Stimulated activated CD8-positive, alpha-beta memory T cell treated with anti-CD3 and anti-CD28 coated beads, Interleukin-4, amount 100 ng/mL, for 4 hours (primary cell): ENCODE data around the gene ITPR1.

Experiments
- DNase-seq, 2 donors: peaks; one replicate each; pipeline ENCODE4 v3.0.0-alpha.2; 2020; ENCODE audit warnings: low read depth in 2 of 2, low spot score in 1 of 2

ITPR1 gene

DNA sequence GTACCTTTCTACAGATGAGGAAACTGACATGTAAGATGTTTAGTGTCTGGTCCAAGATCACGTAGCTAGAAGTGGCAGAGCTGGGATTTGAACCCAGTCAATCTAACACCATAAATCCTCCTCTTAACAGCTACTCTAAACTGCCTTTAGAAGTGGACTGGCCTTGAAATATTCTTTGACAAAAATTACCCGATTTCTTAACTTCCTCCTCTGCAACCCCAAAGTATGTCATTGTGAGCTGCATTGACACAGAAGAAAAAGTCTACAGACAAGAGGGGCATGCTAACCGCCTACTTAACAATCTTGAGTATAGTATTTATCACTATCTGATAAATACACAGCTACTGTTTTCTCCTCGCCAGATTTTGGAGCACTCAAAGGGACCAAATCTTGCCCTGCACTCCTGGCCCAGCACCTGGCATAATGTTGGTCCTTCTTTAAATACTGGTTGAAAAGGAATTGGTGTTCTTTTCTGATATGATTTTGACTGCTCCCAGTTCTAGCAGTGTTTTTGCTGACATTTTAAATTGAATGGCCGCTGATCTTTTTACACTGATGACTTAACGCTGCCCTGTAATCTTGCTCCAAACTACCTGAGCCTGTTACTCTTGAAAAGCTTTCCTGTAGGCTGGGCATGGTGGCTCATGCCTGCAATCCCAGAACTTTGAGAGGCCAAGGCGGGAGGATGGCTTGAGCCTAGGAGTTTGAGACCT, 36.9 kb downstream of the ITPR1 start:
- DNase-seq: no peak

DNA sequence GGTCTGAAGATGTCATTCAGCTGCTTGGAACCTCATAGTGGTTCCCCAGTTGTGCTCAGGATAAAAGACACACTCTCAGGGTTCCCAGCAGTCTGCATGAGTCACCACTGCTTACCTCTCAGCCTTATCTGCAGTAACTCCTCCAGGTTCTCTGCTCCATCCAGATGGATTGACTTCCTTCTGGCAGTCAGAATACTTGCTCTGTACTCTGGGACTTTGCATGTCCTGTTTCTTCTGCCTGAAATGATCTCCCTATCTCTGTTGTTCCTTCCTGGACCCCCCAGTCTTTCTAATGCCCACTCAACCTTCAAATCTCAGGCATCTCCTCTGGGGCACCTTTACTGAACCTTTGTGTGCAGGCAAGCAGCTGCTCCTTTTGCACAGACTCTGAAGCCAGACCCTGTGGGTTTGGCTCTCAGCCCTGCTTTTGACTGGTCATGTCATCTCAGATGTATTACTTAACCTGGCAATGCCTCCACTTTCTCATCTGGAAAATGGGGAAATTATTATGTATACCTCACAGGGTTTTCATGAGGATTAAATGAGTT, 38.4 kb downstream of the ITPR1 start:
- DNase-seq: no peak

DNA sequence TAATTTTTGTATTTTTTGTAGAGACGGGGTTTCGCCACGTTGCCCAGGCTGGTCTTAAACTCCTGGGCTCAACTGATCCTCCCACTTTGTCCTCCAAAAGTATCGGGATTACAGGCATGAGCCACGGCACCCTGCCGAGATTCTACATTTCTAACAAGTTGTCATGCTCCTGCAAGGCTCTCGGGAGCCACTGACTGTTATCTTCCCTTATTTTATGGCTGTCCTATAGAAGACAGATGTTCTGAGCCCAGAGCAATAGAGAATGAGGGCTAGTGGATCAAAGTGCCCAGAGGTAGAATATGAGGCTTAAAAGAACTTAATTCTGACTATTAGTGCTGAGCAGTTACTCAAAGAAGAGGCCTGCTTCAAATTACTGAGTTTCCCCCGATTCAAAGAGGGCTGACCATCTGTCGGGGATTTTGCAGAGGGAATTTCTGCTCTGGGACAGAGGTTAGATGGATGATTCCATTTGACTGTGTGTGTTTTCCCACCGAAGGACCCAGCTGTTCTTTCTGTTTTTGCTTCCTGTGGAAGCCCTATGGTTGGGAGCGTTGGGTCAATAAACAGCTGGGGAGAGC, 39.5 kb downstream of the ITPR1 start:
- no peak for DNase-seq

DNA sequence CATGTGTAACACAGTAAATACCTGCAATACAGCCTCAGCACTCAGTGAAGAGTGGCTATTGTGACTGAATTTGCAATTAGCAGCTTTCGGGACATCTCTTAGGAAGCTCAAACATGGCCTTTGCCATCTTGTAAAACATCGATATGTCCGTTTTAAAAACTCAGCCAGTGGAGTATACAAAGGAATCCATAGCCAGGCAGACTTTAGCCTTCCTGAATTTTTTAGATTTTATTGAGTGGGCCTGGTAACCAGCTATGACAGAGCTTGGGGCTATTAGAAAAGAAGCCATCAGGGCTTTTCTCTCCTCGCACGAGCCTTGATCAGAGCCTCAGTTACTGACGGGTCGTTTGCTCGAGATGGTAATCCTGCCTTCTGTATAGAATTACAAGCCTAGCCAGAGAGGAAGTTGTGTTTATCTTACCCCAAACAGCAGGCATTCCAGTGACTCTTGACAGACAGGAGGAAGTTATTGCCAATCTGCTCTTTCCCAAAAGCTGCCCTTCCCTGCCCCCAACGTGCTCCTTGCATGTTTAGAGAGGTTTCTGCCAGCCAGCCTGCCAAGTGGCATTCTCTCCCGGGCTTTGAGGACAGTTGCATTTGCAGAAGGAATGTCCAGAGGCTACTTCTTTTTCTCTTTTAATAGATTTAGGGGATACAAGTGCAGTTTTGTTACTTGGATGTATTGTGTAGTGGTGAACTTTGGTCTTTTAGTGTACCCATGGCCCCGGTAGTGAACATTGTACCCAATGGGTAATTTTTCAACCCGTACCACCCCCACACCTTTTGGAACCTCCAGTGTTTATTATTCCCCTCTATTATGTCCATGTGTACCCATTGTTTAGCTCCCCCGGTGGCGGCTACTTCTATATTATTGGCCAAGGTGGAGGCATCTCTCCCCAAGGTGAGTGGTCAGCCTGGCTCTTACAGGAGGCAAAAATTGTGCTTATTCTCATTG, 40.6 kb downstream of the ITPR1 start:
- DNase-seq: no peak

DNA sequence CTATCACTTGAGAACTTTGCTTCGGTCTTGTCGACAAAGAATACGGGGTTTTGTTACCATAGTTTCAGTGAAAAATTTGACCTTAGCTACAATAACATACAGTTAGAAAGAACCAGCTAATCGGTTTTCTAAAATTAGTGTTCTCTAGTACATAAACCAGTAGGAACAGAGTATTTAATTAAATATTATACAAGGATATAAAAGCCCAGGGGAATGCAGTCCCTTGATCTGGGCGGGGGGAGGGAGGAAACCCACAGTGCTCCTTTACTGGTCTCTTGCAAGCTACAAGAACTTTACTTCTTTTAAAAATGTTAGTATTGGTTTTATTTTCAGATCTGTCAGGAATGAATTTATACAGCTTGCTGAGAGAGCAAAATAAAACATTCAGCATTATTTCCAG, 41.8 kb downstream of the ITPR1 start:
- DNase-seq: no peak

DNA sequence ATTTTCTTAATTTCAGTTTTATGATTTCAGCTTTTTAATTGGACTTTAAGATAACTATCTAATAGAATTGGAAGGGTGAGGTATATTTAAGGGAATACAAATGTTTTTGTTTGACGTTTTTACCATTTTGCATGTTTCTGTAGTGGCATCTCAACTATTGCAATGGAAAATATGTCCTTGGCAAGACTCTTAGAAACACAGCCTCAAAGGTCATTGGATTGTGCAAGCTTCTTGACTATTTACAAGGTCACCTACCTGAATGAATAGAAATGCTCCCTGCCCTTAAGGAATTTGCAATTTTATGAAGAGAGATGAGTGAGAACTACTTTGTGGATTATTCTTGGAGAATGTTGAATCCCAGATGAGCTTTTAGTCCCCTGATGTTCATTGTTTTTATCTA, 43.1 kb downstream of the ITPR1 start:
- DNase-seq: no peak

DNA sequence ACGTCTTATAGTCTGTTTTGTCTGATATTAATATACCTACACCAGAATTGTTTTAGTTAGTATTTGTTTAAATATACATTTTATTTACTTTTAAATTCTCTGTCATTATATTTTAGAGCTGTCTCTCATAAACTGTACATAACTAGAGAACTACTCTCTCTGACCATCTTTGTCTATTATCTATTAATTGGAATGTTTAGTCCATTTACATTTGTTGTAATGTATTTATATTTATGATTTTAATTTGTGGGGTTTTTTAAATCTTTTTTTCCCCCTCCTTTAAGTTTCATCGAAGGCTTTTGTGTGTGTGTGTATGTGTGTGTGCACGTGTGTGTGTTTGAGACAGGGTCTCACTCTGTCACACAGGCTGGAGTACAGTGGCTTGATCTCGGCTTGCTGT, 47.1 kb downstream of the ITPR1 start:
- no peak for DNase-seq

DNA sequence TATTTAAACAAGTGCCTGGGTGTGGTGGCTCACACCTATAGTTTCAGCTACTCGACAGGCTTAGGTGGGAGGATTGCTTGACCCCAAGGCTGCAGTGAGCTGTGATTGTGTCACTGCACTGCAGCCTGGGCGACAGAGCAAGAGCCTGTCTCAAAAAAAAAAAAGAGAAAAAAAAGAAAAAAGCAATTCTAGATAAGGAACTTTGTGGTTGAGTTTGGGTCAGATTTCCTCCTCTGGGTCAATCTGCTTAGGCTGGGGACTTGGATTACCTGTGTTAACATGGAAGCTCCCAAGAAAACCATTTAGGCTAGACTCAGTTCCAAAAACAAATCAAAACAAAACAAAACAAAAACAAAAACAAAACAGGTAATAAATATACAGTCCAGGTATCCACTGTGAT, 50.0 kb downstream of the ITPR1 start:
- no peak for DNase-seq

DNA sequence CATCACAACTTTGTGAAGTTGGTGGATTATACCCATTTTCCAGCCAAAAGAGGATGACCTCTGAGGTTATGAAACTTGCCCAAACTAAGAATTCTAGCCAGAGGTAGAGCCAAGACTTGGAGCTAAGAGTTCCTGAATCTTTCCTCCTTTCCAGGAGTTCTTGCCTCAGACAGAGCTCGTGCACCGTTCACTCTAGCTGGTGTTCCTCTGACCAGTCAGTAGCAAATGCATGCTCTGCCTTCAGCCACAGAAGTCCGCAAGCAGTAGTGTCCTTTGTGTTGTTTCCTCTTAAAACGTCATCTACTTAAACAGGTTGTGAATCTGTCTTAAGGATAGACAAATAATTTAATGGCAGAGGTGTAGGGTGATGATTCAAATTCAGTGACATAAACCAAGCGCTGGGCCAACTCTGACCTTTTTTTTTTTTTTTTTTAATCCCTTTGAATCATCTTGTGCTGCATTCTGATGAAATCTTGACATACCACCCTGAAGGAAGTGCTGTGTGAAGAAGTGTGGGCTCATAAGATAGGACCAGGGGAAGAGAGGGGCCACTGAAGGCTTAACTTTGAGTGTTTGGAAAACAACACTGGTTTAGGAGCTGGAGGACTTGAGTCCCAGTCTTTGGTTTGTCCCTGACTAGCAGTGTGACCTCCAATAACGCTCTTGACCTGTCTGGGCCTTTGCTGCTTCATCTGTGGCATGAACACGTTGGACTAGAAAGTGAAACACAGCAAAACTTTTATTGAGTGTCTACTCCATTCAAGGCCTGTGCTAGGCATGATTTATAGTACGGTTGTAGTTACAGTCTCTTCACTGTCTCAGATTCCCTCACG, 53.4 kb downstream of the ITPR1 start:
- DNase-seq: no peak

DNA sequence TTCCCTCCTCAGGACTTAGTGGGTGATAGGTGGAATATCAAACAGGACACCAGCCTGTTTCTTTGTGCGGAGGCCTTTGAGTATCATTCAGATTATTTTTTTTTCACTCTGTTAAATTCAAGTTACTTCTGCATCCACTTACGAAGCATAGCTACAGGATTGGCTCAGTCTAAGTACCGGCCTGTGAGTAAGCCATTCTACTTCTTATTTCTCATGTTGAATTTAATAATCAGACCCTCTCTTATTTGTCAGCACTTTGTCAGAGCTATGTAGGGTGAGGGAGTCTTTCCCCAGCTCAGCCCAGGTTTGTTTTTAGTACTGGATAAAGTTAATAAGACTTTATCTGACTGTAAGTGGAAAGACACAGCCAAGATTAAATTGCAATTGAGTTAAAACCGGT, 54.7 kb downstream of the ITPR1 start:
- DNase-seq: no peak

DNA sequence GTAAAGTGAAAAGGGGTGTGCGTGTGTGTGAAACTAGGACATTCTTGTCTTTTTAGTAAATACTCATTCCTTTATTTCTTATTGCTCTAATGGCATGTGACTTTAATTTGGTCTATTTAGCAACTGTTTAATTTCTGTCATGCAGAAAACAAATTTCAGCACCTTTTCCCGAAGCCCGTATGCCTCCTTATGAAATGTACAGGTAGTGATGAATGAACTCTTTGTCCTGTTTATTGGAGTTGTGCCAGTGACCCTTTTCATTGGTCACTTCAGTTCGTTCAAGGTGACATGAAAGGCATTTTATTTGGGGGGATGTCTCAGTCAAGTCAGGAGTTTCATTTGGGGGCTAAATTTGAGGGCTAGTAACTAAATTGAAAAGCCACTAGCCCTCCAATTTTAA, 55.2 kb downstream of the ITPR1 start:
- no peak for DNase-seq

DNA sequence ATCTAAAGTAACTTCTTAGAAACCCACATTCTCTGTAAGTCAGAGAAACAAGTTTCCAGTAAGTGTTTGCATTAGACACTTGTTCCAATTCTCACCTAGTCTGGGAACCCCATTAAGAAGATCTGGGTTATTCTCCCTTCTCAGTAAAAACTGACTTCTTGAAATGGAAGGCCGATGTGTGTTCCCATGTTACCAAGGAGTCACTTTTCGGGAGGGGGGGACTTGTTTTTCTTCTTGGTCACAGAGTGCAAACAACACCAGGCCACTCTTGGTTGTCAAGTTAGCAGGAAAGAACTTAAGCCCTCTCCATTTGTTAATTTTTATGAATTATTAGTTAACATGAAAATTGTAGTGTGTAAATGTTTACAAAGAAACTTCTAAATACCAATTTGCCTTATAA, 55.6 kb downstream of the ITPR1 start:
- DNase-seq: no peak

DNA sequence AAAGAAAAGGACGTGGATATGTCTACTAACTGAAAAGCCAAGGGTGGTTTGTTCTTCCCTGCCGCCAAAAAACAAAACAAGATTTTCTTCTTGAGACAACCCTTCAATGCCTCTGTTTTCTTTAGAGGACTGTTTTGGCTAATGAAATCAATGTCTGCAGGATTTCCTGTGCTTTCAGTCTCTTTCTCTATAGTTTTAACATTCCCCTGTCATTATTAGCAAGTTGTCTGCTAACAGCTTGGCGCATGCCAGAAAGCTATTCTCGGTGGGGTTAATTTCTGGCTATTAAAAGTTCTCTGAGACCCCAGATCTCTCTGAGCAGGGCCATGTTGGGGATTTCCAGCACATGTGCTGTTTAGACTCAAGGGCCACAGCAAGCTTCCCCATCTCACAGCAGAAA, 56.7 kb downstream of the ITPR1 start:
- no peak for DNase-seq

DNA sequence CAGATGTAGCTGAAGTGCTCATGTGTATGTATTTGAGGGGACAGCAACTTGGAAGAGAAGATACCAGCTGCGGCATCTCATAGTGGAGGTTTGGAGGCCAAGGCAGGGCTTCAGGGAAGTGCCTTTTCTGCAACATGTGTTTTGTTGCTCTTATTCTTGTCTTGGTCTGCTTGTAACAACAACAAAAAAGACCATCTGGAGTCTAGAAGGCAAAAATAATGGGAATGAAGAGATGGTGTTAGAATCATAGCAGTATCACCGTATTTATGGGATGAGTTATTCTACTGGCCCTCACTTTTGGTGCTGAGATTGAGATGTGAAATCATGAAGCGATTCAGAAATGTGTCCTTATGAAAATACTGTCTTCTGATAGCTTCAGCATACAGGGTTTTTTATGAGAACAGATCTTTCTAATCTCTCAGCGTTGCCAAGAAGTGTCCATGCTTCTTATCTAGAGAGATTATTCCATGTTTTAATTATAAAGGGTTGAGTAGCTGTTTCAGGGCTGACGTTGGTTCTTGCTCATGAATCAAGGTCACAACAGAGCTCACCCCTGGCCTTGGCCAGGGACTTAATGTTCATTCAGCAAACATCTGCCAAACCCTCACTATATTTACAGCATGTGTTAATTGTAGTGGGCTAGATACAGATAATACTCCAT, 58.0 kb downstream of the ITPR1 start:
- DNase-seq: no peak

DNA sequence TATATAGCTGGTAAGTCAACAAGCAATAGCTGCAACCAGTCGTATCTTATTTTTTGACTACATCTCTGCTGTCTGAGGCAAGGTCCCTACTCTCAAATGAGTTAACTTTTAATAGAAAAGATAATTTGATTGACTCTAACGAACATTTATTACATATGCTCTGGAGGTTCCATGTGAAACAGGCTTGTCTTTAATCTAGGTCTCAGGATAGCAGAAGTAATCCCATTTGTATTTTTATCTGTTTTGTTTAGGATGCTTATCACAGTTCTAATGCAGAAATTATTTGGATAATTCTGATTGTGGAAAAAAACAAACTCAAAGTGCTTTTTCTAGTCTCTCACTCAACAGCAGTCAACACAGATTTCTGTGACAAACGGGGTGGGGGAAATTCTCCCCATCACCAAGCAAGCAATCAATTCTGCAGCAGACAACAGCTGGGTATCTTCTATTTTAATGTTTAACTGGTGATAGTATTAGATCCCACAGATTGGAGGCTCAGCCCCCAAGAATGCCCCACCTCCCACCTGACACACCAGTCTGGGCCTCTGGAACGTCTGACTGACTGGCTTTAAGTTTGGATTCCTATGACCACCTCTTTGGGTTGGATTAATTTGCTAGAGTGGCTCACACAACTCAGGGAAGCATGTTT, 58.8 kb downstream of the ITPR1 start:
- no peak for DNase-seq

DNA sequence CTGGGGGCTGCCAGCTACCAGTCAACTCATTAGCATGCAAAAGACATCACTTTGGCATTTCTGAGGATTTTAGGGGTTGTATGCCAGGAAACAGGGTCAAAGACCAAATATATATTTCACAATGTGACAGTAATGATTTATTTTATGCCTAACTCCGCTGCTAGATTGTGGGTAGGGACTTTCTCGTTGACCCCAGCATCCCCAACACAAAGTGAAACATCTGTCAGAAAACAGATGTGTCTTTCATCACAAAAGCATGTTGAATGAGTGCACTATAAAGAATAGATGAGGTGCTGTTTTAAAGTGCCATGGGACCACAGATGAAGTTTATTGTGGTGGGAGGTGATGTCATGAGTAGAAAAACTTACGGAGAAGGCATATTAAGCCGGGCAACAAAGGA, 59.7 kb downstream of the ITPR1 start:
- no peak for DNase-seq

DNA sequence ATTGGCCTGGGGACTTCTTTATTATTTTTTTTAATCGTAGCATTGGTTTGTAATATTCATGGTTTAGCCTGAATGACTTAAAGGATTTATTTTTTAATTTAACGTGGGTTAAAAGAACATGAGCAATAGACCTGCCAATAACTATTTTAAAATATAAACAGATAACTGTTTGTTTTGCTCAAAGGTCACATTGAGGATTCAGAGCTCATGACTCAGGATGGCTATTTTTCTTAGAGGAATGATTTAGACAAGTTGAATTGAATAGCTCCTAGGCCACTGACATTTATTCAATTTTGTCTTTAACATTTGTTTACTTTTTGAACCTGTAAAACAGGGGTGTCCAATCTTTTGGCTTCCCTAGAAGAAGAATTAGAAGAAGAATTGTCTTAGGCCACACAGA, 68.5 kb downstream of the ITPR1 start:
- DNase-seq: no peak

DNA sequence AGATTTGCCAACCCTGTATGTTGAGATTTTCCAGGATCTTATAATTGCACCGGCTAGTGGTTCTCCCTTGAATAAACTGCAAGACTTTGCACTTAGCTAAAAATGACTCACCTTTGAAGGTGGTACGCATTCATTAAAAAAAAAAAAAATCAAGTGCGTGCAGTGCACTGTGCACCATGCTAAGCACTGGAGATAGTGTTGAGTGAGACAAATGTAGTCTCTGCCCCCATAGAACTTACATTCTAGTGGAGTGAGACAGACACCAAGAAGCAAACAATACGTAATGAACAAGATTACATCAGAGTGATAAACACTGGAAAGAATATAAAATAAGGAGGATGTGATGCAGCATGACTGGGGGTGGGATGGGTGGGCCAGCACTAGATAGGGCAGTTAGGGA, 69.4 kb downstream of the ITPR1 start:
- DNase-seq: no peak

DNA sequence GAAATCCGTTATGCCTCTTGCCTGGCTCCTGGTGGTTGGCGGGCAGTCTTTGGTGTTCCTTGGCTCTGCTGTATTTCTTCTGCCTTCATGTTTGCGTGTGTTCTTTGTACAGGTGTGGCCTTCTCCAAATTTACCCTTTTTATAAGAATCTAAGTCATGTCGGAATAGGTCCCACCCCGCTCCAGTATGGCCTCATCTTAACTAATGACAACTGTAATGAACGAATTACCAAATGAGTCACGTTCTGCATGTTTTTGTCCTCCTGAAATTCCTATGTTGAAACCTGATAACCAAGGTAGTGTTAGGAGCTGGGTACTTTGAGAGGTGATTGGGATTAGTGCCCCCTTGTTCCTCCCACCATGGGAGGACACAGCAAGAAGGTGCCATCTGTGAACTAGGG, 71.1 kb downstream of the ITPR1 start:
- DNase-seq: no peak
